Breast epithelium (tissue), 4 donors: ENCODE results near the gene USP24. TPM values are rescaled to one million over a fixed set of nuclear protein-coding genes. Genes with fewer than 3 reads are reported as not detected.

ENCODE experiments used
- DNase-seq, 2 donors: peaks; one replicate each; pipeline ENCODE4 v3.0.0-alpha.2; 2019; ENCODE audit warnings: low spot score in 2 of 2
- H3K27ac ChIP-seq, 2 donors: fragments of 200-600 bp; sonication (generic) in 1 of 2; one replicate each; pipeline ENCODE4 v1.5.1; 2016 to 2019; ENCODE audit warnings: mild to moderate bottlenecking in 1 of 2
- H3K27me3 ChIP-seq, 2 donors: fragments of 200-600 bp; sonication (generic) in 1 of 2; one replicate each; pipeline versions ENCODE4 v1.5.1 to v1.6.0; 2017 to 2019; ENCODE audit warnings: control low read depth in 1 of 2, mild to moderate bottlenecking in 1 of 2
- H3K36me3 ChIP-seq: fragments of 200-600 bp; one replicate; pipeline ENCODE4 v1.5.1; 2019
- H3K4me1 ChIP-seq, 2 donors: fragments of 200-600 bp; sonication (generic); one replicate each; pipeline ENCODE4 v1.5.1; 2016 to 2019; ENCODE audit warnings: control low read depth in 1 of 2
- H3K4me3 ChIP-seq, 3 donors: fragments of 200-600 bp; sonication (generic); 1 replicate in 2 of 3; 2 replicates in 1 of 3; pipeline ENCODE4 v1.5.1; 2016 to 2019; ENCODE audit warnings: mild to moderate bottlenecking in 3 of 3, moderate library complexity in 2 of 3
- H3K9me3 ChIP-seq, 2 donors: fragments of 200-600 bp; sonication (generic) in 1 of 2; one replicate each; pipeline ENCODE4 v1.5.1; 2016 to 2019; ENCODE audit warnings: control low read depth in 1 of 2
- POLR2A ChIP-seq: fragments of 450-650 bp; IDR thresholded peaks from one replicate; pipeline ENCODE4 v1.6.1; 2016; ENCODE audit warnings: antibody characterized with exemption, mild to moderate bottlenecking, moderate library complexity
- POLR2AphosphoS5 ChIP-seq, 3 donors: sonication (generic); formaldehyde crosslinking; IDR thresholded peaks; one replicate each; pipeline ENCODE4 v1.6.1; 2017; ENCODE audit warnings: antibody characterized with exemption in 3 of 3
- intact Hi-C: fragments of 100-400 bp; cut with DNase I; formaldehyde crosslinking; loops from one replicate; pipeline ENCODE4 v1.15.1; 2023; ENCODE audit warnings: low total_unique reads
- total RNA-seq, 3 donors: library from RNA; depleted of rRNA; stranded (reverse); fragments of >200 nt; gene quantifications; one replicate each; pipeline ENCODE4 v1.1.0, GENCODE V29; 2016
- TF ChIP-seq, protein P1 (sequence below), 3 donors: fragments of 450-650 bp; IDR thresholded peaks; one replicate each; pipeline ENCODE4 v1.5.1; 2016 to 2017; ENCODE audit warnings: antibody characterized with exemption in 3 of 3, mild to moderate bottlenecking in 3 of 3, moderate library complexity in 3 of 3

USP24 gene
- total RNA-seq, 3 donors from 2014 or later = 51.5 to 103 (median 77.3) TPM

DNA sequence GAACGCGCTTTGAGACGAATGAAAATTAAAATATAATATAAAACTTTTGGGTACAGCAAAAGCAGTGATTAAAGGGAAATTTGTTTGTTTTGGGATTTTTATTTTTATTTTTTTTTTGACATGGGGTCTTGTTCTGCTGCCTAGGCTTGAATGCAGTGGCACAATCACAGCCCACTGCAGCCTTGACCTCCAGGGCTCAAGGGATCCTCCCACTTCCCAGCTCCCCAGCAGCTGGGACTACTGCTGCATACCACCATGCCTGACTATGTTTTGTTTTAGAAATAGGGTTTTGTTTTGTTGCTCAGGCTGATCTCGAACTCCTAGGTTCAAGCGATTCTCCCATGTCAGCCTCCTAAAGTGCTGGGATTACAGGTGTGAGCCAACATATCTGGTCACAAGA lies 30.3 kb downstream of the USP24 start:
- TF ChIP-seq POLR2AphosphoS5 (IDR thresholded peaks at IDR 0.05) = no peak
- TF ChIP-seq, protein P1, sequence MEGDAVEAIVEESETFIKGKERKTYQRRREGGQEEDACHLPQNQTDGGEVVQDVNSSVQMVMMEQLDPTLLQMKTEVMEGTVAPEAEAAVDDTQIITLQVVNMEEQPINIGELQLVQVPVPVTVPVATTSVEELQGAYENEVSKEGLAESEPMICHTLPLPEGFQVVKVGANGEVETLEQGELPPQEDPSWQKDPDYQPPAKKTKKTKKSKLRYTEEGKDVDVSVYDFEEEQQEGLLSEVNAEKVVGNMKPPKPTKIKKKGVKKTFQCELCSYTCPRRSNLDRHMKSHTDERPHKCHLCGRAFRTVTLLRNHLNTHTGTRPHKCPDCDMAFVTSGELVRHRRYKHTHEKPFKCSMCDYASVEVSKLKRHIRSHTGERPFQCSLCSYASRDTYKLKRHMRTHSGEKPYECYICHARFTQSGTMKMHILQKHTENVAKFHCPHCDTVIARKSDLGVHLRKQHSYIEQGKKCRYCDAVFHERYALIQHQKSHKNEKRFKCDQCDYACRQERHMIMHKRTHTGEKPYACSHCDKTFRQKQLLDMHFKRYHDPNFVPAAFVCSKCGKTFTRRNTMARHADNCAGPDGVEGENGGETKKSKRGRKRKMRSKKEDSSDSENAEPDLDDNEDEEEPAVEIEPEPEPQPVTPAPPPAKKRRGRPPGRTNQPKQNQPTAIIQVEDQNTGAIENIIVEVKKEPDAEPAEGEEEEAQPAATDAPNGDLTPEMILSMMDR (IDR thresholded peaks at IDR 0.05) = no peak
- no peak for TF ChIP-seq POLR2A
- H3K4me1 ChIP-seq = no peaks in the 10 kb centered on the region
- H3K4me3 ChIP-seq = no peak overlapping the region
- H3K36me3 ChIP-seq = no peaks in the 10 kb centered on the region
- intact Hi-C loops = no loop called here
- no peak for DNase-seq
- H3K9me3 ChIP-seq = no peaks in the 10 kb centered on the region
- H3K27me3 ChIP-seq = no peaks in the 10 kb centered on the region
- H3K27ac ChIP-seq = no peak overlapping the region

DNA sequence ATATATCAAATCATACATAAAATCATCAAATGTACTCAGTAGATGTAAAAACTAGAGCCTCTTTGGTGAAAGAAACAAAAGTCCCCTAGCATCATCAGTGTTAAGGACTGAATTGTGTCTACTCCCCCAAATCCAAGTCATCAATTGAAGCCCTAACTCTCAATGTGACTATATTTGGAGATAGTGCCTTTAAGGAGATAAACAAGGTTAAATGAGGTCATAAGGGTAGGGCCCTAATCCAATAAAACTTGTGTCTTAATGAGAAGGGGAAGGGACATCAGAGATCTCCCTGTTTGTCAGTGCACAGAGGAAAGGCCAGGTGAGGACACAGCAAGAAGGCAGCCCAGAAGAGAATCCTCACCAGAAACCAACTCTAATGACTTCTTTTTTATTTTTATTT lies 33.5 kb downstream of the USP24 start:
- no peak for DNase-seq
- TF ChIP-seq, protein P1 (IDR thresholded peaks at IDR 0.05) = no peak
- TF ChIP-seq POLR2AphosphoS5 (IDR thresholded peaks at IDR 0.05) = no peak
- TF ChIP-seq POLR2A = no peak
- H3K27ac ChIP-seq = no peak overlapping the region
- no peaks in the 10 kb centered on the region for H3K4me1 ChIP-seq
- intact Hi-C loops = no loop called here
- no peaks in the 10 kb centered on the region for H3K36me3 ChIP-seq
- H3K4me3 ChIP-seq = no peak overlapping the region
- no peaks in the 10 kb centered on the region for H3K9me3 ChIP-seq
- no peaks in the 10 kb centered on the region for H3K27me3 ChIP-seq

DNA sequence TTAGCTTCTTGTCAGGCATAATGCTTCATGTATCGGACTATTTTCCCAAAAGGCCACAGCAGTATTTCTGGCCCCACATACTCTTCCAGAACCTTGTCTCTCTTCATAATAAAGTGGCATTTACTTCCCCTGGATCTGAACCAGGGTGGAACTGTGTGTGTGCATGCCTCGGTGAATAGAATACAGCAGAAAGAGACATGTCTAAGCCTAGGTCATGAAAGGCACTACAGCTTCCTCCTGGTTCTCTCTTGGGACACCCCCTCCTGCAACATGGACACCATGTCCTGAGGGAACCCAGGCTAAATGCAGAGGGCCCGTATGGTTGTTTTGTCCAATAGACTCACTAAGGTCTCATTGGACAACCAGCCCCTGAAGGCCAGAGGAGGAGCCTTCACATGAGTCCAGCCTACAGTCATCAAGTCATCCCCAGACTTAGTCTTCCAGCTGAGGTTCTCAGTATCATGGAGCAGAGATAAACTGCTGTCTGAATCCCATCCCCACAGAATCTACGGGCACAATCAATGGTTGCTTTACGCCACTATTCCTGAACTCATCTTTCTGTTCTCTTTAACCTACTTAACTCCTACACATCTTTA lies 35.0 kb downstream of the USP24 start:
- no peak for DNase-seq
- no peak overlapping the region for H3K4me3 ChIP-seq
- intact Hi-C loops = no loop called here
- H3K36me3 ChIP-seq = no peaks in the 10 kb centered on the region
- no peaks in the 10 kb centered on the region for H3K4me1 ChIP-seq
- no peak overlapping the region for H3K27ac ChIP-seq
- no peaks in the 10 kb centered on the region for H3K9me3 ChIP-seq
- H3K27me3 ChIP-seq = no peaks in the 10 kb centered on the region
- TF ChIP-seq, protein P1 (IDR thresholded peaks at IDR 0.05) = no peak
- TF ChIP-seq POLR2A (no peak), POLR2AphosphoS5 (IDR thresholded peaks at IDR 0.05) (no peak)

DNA sequence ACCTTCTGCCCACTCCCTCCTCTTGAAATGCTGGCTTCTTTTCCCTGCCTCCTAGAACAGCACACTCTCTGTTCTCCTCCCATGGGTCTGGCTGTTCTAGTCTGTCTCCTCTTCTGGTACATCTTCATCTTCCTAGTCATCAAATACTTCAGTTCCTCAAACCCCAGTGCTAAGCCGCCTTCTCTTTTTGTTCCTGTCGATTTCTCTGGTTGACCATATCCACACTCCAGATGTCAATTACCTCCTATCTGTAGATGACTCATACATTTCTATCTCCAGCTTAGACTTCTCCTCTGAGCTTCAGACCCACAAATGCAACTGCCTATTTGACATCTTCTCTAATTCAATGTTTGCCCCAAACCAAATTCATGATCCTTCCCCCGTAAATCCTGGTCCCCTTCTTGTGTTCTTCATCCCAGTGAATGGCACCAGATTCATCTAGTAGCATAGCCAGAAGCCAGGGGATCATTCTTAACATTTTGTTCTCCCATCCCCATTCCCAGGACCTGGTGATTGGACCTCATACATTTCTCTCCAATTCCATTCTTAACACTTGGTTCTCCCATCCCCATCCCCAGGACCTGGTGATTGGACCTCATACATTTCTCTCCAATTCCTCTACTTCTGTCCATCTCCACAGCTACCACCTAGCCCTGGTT lies 35.9 kb downstream of the USP24 start:
- intact Hi-C loops = no loop called here
- Histone ChIP-seq H3K36me3 (no peaks in the 10 kb centered on the region), H3K27ac (no peak overlapping the region), H3K4me3 (no peak overlapping the region), H3K9me3 (no peaks in the 10 kb centered on the region), H3K4me1 (no peaks in the 10 kb centered on the region), H3K27me3 (no peaks in the 10 kb centered on the region)
- TF ChIP-seq, protein P1 (IDR thresholded peaks at IDR 0.05) = no peak
- TF ChIP-seq POLR2AphosphoS5 (IDR thresholded peaks at IDR 0.05) (no peak), POLR2A (no peak)
- no peak for DNase-seq

DNA sequence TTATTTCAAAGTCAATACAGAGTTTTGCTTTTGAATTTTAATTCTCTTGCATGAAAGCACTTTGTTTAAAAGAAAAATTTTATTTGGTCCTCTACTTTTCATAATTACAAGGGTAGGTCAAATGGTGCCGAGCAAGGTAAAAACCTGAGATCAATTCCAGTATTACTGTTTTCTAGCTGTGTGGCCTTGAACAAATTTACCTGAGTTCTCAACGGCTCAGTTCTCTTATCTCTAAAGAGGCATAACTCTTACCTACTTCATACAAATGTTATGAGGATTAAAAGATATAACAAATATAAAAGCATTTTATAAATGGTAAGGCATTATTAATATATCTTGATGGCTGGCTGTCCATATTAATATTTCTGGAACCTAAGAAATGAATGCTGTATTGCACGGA lies 42.5 kb downstream of the USP24 start:
- intact Hi-C loops = no loop called here
- no peaks in the 10 kb centered on the region for H3K36me3 ChIP-seq
- H3K27ac ChIP-seq = no peak overlapping the region
- no peaks in the 10 kb centered on the region for H3K4me1 ChIP-seq
- no peaks in the 10 kb centered on the region for H3K9me3 ChIP-seq
- DNase-seq = no peak
- TF ChIP-seq POLR2A (no peak), POLR2AphosphoS5 (IDR thresholded peaks at IDR 0.05) (no peak)
- TF ChIP-seq, protein P1 (IDR thresholded peaks at IDR 0.05) = no peak
- no peak overlapping the region for H3K4me3 ChIP-seq
- H3K27me3 ChIP-seq = no peaks in the 10 kb centered on the region
